ENCODE data around the gene MAB21L4. TPM values are rescaled to one million over a fixed set of nuclear protein-coding genes. Genes with fewer than 3 reads are reported as not detected.
A peak's percentile ranks its signal among the peaks of the same experiment; 100 is the strongest.

Gene MAB21L4
- polyA plus RNA-seq, 1 of the 3 experiments (the other 2 are of a cell fraction), result not detected

DNA sequence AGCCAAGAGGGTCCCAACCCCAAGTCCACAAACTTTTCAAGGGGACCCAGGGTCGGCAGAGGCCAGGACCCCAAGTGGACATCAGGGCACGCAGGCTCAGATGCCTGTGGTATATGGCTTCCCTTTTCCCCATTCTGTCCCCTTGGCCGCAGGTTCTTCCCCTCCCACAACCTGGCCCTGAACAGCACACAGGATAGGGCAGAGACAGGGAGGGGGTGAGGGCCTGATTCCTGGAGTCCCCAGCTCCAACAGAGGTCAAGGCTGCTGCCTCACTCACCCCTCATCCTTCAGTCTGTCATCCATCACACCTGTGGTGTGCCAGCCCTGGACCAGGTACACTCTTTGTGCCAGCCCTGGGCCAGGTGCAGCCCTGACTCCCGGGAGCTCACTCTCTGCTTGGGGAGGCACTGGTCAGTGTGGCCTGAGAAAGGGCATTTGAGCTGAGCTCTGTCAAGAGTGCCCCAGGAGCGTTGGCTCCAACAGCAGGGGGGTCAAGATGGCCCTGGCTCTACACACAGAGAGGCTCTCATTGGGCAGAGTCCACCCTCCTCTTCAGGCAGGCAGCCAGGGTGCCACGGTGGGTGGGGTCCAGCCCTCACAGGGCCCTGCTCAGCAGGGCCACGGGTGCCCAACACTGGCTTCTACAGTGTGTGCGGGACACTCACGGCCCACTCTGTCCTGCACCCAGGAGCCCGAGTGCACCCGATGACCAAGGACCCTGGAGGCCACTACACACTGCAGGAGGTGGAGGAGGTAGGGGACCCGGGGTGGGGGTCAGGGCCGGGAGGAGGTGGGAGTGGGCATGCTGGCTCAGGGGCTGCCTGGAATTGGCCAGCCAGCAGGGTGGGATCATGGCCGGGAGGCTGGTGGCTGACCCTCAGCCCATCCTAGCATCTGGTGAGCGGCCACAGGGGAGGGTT is 25.7 kb downstream of the MAB21L4 start:
- Histone ChIP-seq H3K36me3 (replicated peaks in 1 of 2; ENCODE audit: control insufficient read depth in 1 of 2, insufficient read depth in 2 of 2, low read length in 1 of 2) (no peaks in the 10 kb centered on the region), H3K27me3 (ENCODE audit: insufficient read depth) (no peaks in the 10 kb centered on the region; the same call in 1 of the 2 replicates), H3K9me3 (no peaks in the 10 kb centered on the region), H2AFZ (ENCODE audit: low read depth) (no peak overlapping the region), H3K4me1 (ENCODE audit: control insufficient read depth in 1 of 2, insufficient read depth in 2 of 2, low read depth in 1 of 2, low read length in 1 of 2) (no peaks in the 10 kb centered on the region), H3K4me3 (ENCODE audit: low read depth in 2 of 2, low read length in 1 of 2) (no peak overlapping the region), H3K4me2 (no peak overlapping the region), H3F3A (replicated peaks; ENCODE audit: insufficient read depth) (no peaks in the 10 kb centered on the region), H3K27ac (ENCODE audit: low read depth in 2 of 2, low read length in 1 of 2) (no peak overlapping the region), H4K20me1 (ENCODE audit: insufficient read depth) (no peaks in the 10 kb centered on the region), H3K9me2 (no peaks in the 10 kb centered on the region), H3K9ac (no peak overlapping the region), H3K79me2 (ENCODE audit: insufficient read depth) (no peaks in the 10 kb centered on the region)
- POLR2A ChIA-PET, result no interaction called here
- CTCF ChIA-PET, result interaction anchor here (0.9 to 4.6 kb wide), 3 partner anchors 18 to 30 kb away, joined by 3 to 20 read pairs (median 6); no protein-coding TSS in a partner anchor
- TF ChIP-seq FOXJ3 (CRISPR knock-in tag; IDR thresholded peaks at IDR 0.05), result no peak
- TF ChIP-seq SMC3 (IDR thresholded peaks at IDR 0.05; ENCODE audit: low read depth, low read length), result no peak
- TF ChIP-seq CHD2 (IDR thresholded peaks at IDR 0.05; ENCODE audit: low read length, partially characterized antibody), result no peak
- TF ChIP-seq MEF2A (IDR thresholded peaks at IDR 0.05; ENCODE audit: borderline replicate concordance, low read depth), result no peak
- TF ChIP-seq EP300 (IDR thresholded peaks at IDR 0.05; ENCODE audit: borderline replicate concordance in 1 of 2, low read depth in 1 of 2, low read length in 1 of 2), result no peak
- TF ChIP-seq, protein P1, sequence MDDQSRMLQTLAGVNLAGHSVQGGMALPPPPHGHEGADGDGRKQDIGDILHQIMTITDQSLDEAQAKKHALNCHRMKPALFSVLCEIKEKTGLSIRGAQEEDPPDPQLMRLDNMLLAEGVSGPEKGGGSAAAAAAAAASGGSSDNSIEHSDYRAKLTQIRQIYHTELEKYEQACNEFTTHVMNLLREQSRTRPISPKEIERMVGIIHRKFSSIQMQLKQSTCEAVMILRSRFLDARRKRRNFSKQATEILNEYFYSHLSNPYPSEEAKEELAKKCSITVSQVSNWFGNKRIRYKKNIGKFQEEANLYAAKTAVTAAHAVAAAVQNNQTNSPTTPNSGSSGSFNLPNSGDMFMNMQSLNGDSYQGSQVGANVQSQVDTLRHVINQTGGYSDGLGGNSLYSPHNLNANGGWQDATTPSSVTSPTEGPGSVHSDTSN (IDR thresholded peaks at IDR 0.05), result no peak
- no peak for TF ChIP-seq EZH2phosphoT487 (IDR thresholded peaks at IDR 0.05; ENCODE audit: borderline replicate concordance, low read depth)
- TF ChIP-seq, protein P2, sequence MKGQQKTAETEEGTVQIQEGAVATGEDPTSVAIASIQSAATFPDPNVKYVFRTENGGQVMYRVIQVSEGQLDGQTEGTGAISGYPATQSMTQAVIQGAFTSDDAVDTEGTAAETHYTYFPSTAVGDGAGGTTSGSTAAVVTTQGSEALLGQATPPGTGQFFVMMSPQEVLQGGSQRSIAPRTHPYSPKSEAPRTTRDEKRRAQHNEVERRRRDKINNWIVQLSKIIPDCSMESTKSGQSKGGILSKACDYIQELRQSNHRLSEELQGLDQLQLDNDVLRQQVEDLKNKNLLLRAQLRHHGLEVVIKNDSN (IDR thresholded peaks at IDR 0.05; ENCODE audit: borderline replicate concordance, low read depth), result no peak
- TF ChIP-seq SIN3A (IDR thresholded peaks at IDR 0.05; ENCODE audit: borderline replicate concordance, low read depth, low read length), result no peak
- TF ChIP-seq ELF1 (IDR thresholded peaks at IDR 0.05), result no peak
- TF ChIP-seq TEAD4 (IDR thresholded peaks at IDR 0.05; ENCODE audit: borderline replicate concordance, insufficient read depth), result no peak
- no peak for TF ChIP-seq RFX5 (IDR thresholded peaks at IDR 0.05; ENCODE audit: low read length)
- no peak for TF ChIP-seq YY1 (IDR thresholded peaks at IDR 0.05; ENCODE audit: low read depth)
- no peak for TF ChIP-seq GATA2 (CRISPR knock-in tag; IDR thresholded peaks at IDR 0.05)
- TF ChIP-seq, protein P3, sequence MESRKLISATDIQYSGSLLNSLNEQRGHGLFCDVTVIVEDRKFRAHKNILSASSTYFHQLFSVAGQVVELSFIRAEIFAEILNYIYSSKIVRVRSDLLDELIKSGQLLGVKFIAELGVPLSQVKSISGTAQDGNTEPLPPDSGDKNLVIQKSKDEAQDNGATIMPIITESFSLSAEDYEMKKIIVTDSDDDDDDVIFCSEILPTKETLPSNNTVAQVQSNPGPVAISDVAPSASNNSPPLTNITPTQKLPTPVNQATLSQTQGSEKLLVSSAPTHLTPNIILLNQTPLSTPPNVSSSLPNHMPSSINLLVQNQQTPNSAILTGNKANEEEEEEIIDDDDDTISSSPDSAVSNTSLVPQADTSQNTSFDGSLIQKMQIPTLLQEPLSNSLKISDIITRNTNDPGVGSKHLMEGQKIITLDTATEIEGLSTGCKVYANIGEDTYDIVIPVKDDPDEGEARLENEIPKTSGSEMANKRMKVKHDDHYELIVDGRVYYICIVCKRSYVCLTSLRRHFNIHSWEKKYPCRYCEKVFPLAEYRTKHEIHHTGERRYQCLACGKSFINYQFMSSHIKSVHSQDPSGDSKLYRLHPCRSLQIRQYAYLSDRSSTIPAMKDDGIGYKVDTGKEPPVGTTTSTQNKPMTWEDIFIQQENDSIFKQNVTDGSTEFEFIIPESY (IDR thresholded peaks at IDR 0.05; ENCODE audit: borderline replicate concordance, low read depth), result no peak
- TF ChIP-seq, protein P4, sequence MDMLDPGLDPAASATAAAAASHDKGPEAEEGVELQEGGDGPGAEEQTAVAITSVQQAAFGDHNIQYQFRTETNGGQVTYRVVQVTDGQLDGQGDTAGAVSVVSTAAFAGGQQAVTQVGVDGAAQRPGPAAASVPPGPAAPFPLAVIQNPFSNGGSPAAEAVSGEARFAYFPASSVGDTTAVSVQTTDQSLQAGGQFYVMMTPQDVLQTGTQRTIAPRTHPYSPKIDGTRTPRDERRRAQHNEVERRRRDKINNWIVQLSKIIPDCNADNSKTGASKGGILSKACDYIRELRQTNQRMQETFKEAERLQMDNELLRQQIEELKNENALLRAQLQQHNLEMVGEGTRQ (IDR thresholded peaks at IDR 0.05; ENCODE audit: borderline replicate concordance, low read depth, low read length), result no peak
- no peak for TF ChIP-seq TAF1 (IDR thresholded peaks at IDR 0.05; ENCODE audit: borderline replicate concordance, low read depth, low read length)
- peak; percentile 23 for DNase-seq
- WGBS (ENCODE audit: low lambda C conversion rate), result 24% methylated on average over 4 of the region's 15 CpGs
